DND-41 (cell line): Measurements from ENCODE around the gene SND1.

Experiments
- EZH2 ChIP-seq: IDR thresholded peaks from 3 replicates; pipeline ENCODE4 v1.6.1; 2012; ENCODE audit warnings: borderline replicate concordance, low read depth, mild to moderate bottlenecking, moderate library complexity, low read length, inconsistent platforms; ENCODE audit not compliant: severe bottlenecking
- TF ChIP-seq, protein P1 (sequence below): IDR thresholded peaks from 2 replicates; pipeline ENCODE4 v1.5.1; 2012; ENCODE audit warnings: borderline replicate concordance, low read length, moderate library complexity, mild to moderate bottlenecking; ENCODE audit not compliant: poor library complexity, severe bottlenecking; ENCODE audit errors: extremely low read depth

DNA sequence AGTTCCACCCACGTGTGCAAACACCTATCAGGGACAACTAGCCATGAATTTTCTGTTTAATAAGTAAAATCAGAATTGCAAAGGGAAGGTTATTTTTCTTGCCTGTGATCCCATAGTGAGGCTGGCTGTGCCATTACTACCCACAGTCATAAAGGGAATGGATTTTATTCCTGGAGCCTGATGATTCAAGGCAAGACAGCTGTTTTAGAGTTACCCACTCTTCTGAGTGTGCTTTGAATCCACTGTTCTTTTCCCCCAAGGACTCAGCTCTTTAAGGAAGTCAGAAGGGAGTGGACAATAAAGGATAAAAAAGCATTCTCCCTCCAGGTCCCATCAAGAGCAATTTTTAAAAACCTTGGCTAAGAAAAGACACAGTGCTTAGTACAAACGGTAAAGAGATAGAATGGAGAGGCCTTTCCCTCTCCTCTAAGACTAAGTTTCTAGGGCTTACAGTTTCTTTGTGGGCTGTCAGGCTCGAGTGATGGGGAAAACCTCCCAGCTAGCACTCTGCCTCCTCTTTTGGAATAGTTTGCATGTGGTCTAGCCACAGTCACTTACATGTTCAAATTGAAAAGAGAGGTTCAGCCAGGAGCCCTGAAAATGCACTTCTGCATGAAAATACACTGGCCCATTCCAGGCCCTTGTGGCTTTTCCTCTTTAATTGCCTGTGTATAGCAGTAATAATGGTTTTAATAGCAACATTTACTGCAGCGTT, 384.4 kb downstream of the SND1 start:
- TF ChIP-seq, protein P1, sequence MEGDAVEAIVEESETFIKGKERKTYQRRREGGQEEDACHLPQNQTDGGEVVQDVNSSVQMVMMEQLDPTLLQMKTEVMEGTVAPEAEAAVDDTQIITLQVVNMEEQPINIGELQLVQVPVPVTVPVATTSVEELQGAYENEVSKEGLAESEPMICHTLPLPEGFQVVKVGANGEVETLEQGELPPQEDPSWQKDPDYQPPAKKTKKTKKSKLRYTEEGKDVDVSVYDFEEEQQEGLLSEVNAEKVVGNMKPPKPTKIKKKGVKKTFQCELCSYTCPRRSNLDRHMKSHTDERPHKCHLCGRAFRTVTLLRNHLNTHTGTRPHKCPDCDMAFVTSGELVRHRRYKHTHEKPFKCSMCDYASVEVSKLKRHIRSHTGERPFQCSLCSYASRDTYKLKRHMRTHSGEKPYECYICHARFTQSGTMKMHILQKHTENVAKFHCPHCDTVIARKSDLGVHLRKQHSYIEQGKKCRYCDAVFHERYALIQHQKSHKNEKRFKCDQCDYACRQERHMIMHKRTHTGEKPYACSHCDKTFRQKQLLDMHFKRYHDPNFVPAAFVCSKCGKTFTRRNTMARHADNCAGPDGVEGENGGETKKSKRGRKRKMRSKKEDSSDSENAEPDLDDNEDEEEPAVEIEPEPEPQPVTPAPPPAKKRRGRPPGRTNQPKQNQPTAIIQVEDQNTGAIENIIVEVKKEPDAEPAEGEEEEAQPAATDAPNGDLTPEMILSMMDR: no peak
- no peak for TF ChIP-seq EZH2
